ENCODE data around the gene MYO1A.
"Not testable (repeated sequence)": the region's sequence is repeated elsewhere in the genome, so short reads cannot be mapped to it uniquely, and the experiment has no call there.

The MYO1A gene

GRCh38 chr12:57019983-57020719, 29.8 kb downstream of the MYO1A start:
- in situ Hi-C loops (cut with HindIII; ENCODE audit: low sequenced_read_pairs): no loop called here

- in situ Hi-C loops (cut with HindIII; ENCODE audit: low sequenced_read_pairs): no loop called here
Measured at GRCh38 chr12:57018906-57019305, 31.0 kb downstream of the MYO1A start.

- in situ Hi-C loops (cut with HindIII; ENCODE audit: low sequenced_read_pairs): not testable (repeated sequence)
Measured at GRCh38 chr12:57018353-57018752, 31.6 kb downstream of the MYO1A start.

GRCh38 chr12:57016348-57016747, 33.6 kb downstream of the MYO1A start, which contains the start of gene TAC3:
Gene TAC3, minus strand, starts transcription at chr12:57016529. Its CDS starts 732 bp downstream, at chr12:57015797.
- in situ Hi-C loops (cut with HindIII; ENCODE audit: low sequenced_read_pairs): no loop called here

GRCh38 chr12:57012600-57013465, 37.1 kb downstream of the MYO1A start:
- in situ Hi-C loops (cut with HindIII; ENCODE audit: low sequenced_read_pairs): no loop called here

- in situ Hi-C loops (cut with HindIII; ENCODE audit: low sequenced_read_pairs): no loop called here
Measured at GRCh38 chr12:57011438-57012424, 38.2 kb downstream of the MYO1A start.

GRCh38 chr12:57010627-57011247, 39.2 kb downstream of the MYO1A start:
- in situ Hi-C loops (cut with HindIII; ENCODE audit: low sequenced_read_pairs): no loop called here

- in situ Hi-C loops (cut with HindIII; ENCODE audit: low sequenced_read_pairs): no loop called here
Measured at GRCh38 chr12:57009949-57010626, 39.8 kb downstream of the MYO1A start.

GRCh38 chr12:57008178-57008577, 41.8 kb downstream of the MYO1A start:
- in situ Hi-C loops (cut with HindIII; ENCODE audit: low sequenced_read_pairs): no loop called here

- in situ Hi-C loops (cut with HindIII; ENCODE audit: low sequenced_read_pairs): no loop called here
Measured at GRCh38 chr12:57006809-57007475, 43.0 kb downstream of the MYO1A start.

- in situ Hi-C loops (cut with HindIII; ENCODE audit: low sequenced_read_pairs): no loop called here
Measured at GRCh38 chr12:57005980-57006808, 43.7 kb downstream of the MYO1A start, which contains the start of gene ZBTB39. Gene ZBTB39, minus strand, starts transcription at chr12:57006546. Its CDS starts 1,629 bp downstream, at chr12:57004917.

GRCh38 chr12:57004651-57005050, 45.3 kb downstream of the MYO1A start:
- in situ Hi-C loops (cut with HindIII; ENCODE audit: low sequenced_read_pairs): no loop called here

- in situ Hi-C loops (cut with HindIII; ENCODE audit: low sequenced_read_pairs): no loop called here
Measured at GRCh38 chr12:57003395-57003794, 46.5 kb downstream of the MYO1A start.

GRCh38 chr12:57001448-57001906, 48.5 kb downstream of the MYO1A start:
- in situ Hi-C loops (cut with HindIII; ENCODE audit: low sequenced_read_pairs): no loop called here

- in situ Hi-C loops (cut with HindIII; ENCODE audit: low sequenced_read_pairs): no loop called here
Measured at GRCh38 chr12:57000393-57000792, 49.5 kb downstream of the MYO1A start.

GRCh38 chr12:56999456-56999855, 50.5 kb downstream of the MYO1A start:
- in situ Hi-C loops (cut with HindIII; ENCODE audit: low sequenced_read_pairs): no loop called here

GRCh38 chr12:56998981-56999380, 50.9 kb downstream of the MYO1A start:
- in situ Hi-C loops (cut with HindIII; ENCODE audit: low sequenced_read_pairs): no loop called here

- in situ Hi-C loops (cut with HindIII; ENCODE audit: low sequenced_read_pairs): no loop called here
Measured at GRCh38 chr12:56998316-56998715, 51.6 kb downstream of the MYO1A start.

Measured in DLD1 (cell line).